ENCODE measurements around the gene TMEM200B.
"Not testable (repeated sequence)": the region's sequence is repeated elsewhere in the genome, so short reads cannot be mapped to it uniquely, and the experiment has no call there.

TMEM200B gene

GRCh38 chr1:29123887-29124365 is at the start of gene TMEM200B:
Gene TMEM200B, minus strand, starts transcription at chr1:29123903. Its CDS starts 2,075 bp downstream, at chr1:29121828.
- no peak for DNase-seq

DNA sequence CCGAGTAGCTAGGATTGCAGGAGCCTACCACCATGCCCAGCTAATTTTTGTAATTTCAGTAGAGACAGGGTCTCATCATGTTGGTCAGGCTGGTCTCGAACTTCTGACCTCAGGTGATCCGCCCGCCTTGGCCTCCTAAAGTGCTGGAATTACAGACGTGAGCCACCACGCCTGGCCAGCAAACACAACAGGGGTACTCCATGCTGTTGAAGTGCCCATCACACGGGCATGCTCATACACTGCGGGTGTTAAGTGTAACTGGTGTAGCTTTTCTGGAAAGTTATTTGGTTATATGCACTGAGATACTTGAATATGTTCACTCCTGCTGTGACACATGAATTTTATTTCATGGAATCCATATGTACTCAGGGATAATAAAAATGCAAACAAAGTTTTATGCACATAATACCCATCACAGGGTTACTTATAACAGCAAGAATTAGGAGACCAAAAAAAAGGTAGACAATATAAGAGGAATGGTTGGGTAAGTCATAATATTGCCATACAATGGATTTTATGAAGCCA is 48.8 kb upstream of the TMEM200B start:
- DNase-seq: no peak

- DNase-seq: no peak
Measured at GRCh38 chr1:29171521-29171920, 47.8 kb upstream of the TMEM200B start.

- DNase-seq: no peak
Measured at GRCh38 chr1:29171089-29171488, 47.4 kb upstream of the TMEM200B start.

DNA sequence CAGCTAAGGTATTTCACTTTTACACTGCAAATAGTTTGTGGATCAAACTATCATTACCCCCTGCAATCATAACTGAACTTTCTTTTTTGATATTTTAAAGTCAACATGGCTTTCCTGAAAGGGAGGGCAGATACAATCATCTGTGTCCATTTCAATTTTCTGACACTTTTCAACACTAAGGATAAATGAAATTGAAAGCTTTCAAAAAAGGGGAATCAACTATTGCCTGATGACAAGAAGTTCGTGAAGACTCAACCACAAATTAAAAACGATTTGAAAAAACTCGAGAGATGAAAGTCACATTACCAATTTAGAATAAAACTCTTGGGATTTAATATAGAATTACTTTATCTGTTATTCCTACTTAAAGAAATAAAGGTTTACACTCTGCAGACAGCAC is 46.3 kb upstream of the TMEM200B start:
- DNase-seq: no peak

DNA sequence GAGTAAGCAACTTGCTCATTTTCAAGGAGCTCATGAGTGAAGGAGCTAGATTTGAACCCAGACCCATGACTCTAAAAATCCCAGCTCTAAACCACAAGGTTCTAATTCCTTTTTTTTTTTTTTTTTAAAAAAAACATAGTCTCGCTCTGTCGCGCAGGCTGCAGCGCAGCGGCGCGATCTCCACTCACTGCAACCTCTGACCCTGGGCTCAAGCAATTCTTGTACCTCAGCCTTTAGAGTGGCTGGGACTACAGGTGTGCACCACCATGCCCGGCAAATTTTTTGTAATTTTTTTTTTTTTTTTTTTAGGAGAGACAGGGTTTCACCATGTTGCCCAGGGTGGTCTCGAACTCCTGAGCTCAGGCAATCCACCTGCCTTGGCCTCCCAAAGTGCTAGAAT is 44.2 kb upstream of the TMEM200B start:
- no peak for DNase-seq

DNA sequence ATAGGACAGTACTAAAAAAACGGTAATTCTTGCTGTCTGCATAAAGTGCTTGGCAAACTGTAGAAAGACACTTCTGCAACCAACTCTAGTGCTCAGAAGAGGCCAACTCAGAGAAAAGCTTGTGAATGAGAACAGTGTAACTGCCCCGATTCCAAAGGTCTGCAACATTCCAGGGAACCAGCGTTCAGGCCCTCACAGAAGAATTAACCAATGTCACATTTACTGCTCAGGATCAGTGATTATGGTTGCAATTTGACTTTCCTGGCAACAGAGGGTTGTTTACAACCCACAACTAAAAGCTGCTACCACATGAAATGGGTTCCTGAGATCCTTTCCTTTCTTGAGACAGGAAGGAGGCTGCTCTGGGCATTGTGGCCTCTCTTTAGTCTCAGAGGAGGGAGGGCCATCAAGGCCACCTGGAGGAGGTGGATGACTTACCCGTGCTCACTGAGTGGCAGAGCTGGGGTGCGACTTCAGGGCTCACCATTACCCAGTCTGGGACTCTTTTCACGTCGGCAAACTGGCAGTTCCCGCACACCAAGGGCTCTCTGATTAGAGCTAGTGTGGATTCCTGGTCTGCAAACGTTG is 42.7 kb upstream of the TMEM200B start:
- no peak for DNase-seq

GRCh38 chr1:29164588-29164987 is 40.9 kb upstream of the TMEM200B start:
- DNase-seq: no peak

DNA sequence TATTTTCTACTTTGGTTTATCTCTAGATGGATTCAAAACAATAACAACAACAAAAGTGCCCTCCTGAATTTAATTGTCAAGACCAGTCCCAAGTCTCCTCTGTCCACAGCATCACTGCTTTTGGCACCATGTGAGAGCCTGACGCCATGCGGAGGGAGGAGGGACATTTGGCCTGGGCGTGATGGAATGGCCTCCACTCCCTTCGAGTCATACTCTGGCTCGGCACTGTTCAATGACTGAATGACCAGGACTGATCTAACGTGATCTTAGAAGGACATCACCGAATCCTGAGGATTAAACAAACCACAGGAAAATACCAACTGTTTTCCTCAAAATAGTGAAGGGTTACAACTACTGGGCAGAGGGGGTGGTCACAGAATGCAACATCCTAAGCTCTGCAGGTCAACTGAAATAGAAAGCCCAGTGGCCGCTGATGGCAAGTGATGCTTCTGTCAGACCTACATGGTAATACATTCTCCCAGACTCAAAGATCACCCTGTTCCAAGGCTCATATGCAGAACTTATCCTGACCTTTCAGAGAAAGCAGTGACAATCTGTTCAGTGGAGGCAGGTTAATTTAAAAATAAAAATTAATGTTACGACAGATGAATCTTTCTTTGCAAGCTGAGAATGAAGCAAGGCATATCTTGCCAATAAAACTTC is 38.9 kb upstream of the TMEM200B start:
- DNase-seq: no peak

GRCh38 chr1:29162025-29162424 is 38.3 kb upstream of the TMEM200B start:
- DNase-seq: no peak

DNA sequence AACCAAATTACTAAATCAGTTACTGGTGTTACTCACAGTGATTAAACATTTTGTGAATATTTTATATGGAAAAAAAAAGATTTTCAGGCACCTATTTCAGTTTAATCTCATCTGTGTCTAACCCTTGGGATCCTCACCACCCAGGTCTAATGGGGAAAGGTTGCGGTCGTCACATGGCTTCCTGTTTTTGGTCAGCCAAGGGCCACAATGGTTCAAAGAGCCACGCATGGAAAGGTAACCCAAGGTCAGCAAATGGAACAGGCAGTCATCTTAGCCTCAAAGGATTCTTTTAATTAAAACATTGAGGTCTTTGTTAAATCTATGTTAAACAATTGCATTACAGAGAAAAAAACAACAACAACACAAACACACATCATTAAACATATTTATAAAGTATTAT is 36.1 kb upstream of the TMEM200B start:
- no peak for DNase-seq

DNA sequence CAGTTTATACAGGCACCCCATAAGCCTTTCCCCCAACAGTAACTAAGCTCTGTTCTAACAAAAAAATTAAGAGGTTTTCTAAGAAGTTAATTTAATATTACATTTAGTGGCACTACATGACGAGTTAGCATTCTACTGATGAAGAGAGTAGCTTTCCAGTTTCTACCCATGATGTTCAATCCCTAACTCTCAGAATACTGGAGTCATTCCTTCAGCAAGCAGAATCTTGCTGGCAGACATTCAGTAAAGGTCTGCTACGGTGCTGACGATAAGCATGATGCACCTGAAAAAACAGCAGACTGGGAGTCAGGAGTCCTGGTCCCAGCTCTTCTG is 33.5 kb upstream of the TMEM200B start:
- DNase-seq: no peak

DNA sequence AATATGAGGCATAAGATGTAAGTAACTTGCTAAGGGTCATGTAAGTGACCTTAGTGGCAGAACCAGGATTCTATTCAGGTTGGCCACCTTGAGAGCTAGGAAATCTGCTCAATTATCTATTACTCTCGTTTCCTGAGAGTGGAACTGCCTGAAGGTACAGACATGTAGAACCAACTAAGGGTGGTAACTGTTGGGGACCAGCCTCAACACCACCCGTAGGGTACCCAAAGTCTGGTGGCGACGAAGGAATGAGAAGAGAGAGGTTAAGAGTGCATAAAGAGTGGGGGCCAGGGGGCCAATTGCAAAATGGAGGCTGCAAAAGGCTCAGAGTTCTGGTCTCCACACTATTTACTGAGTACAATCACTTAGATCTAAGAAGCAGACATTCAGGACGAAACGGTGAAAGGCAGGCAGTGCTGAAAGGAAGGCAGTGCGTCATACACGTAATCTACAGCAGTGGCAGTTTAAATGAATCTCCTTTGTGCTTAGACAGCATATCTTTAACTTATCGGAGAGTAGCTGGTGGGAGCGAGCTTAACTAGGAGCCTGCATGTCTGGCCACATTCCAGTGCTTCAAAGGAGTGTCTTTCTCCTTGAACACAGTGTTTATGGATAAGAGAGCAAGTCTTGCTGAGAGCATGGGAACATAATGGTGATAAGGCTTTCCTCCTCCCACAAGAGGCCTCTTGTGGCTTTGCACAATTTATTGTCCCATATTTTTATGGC is 33.0 kb upstream of the TMEM200B start:
- DNase-seq: no peak

- DNase-seq: no peak
Measured at GRCh38 chr1:29152046-29152805, 28.5 kb upstream of the TMEM200B start.

- DNase-seq: not testable (repeated sequence)
Measured at GRCh38 chr1:29150346-29150745, 26.6 kb upstream of the TMEM200B start.

- no peak for DNase-seq
Measured at GRCh38 chr1:29148656-29149491, 25.2 kb upstream of the TMEM200B start.

GRCh38 chr1:29145739-29146437 is 22.2 kb upstream of the TMEM200B start:
- no peak for DNase-seq

GRCh38 chr1:29144178-29144577 is 20.5 kb upstream of the TMEM200B start:
- no peak for DNase-seq

GRCh38 chr1:29142714-29143113 is 19.0 kb upstream of the TMEM200B start:
- DNase-seq: no peak

DNA sequence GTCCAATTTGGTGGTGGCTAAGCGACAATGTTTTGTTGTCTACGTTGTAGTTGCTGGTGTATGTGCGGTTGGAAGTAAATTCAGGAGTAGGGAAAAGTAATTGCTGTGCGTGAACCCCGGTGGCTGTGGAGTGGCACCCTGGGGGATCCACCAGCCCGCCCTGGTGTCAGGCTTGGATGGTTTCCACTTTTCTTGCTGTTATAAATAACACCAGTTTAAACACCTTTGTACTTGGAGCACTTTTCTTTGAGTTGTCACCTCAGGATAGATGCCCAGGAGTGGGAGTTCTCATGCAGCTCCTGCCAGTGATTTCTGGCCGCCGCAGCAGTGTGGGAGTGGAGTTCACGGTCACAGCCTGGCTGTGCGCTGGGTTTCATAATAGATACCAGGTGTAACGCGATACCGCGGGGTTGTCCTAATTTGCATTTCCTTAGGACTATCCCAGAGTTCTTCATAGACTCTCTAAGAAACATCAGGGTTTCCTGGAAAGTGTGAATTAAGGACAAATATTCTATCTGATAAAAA is 12.8 kb upstream of the TMEM200B start:
- no peak for DNase-seq

DNA sequence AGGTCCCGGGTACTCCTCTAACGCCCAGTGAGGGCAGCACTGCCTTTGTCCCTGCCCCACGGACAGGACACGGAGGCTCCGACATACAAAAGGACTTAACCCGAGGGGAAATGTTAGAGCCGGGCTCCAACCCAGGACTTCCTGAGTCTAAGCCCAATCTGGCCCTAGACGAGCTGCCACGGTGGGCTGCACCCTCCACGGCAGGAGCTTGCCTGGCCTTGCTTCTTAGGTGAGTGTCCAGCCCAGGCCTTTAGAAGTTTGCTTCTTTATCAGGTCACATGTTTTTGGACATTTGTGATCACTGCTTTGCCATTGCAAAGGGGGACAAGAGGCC is 11.0 kb upstream of the TMEM200B start:
- DNase-seq: no peak

All from SIG-M5 (cell line).